Activated T-cell treated with anti-CD3 and anti-CD28 coated beads, Interleukin-2, amount 50 U/mL, for 1 hour (primary cell): Measurements from ENCODE around the gene PLA2G4F.

Experiments used
- DNase-seq: peaks from one replicate; pipeline ENCODE4 v3.0.0-alpha.2; 2020

Gene PLA2G4F

GRCh38 chr15:42156243-42156922, at the start of gene PLA2G4F:
PLA2G4F (minus strand) TSS chr15:42156636; CDS start chr15:42156549, 87 bp downstream.
- peak; percentile 13 for DNase-seq

GRCh38 chr15:42203891-42204290, 47.5 kb upstream of the PLA2G4F start:
- DNase-seq = no peak

GRCh38 chr15:42202653-42203052, 46.2 kb upstream of the PLA2G4F start:
- DNase-seq = no peak

GRCh38 chr15:42201801-42202200, 45.4 kb upstream of the PLA2G4F start:
- DNase-seq = no peak

- DNase-seq = no peak
Observed at GRCh38 chr15:42199126-42199525, 42.7 kb upstream of the PLA2G4F start.

- DNase-seq = no peak
Observed at GRCh38 chr15:42198516-42198915, 42.1 kb upstream of the PLA2G4F start.

- no peak for DNase-seq
Observed at GRCh38 chr15:42194513-42194912, 38.1 kb upstream of the PLA2G4F start.

- DNase-seq = no peak
Observed at GRCh38 chr15:42193383-42193782, 36.9 kb upstream of the PLA2G4F start.

GRCh38 chr15:42191610-42192346, 35.3 kb upstream of the PLA2G4F start:
- no peak for DNase-seq

GRCh38 chr15:42190370-42190769, 33.9 kb upstream of the PLA2G4F start:
- DNase-seq = no peak

GRCh38 chr15:42185801-42186200, 29.4 kb upstream of the PLA2G4F start:
- no peak for DNase-seq

- no peak for DNase-seq
Observed at GRCh38 chr15:42184736-42185135, 28.3 kb upstream of the PLA2G4F start.

- no peak for DNase-seq
Observed at GRCh38 chr15:42184296-42184695, 27.9 kb upstream of the PLA2G4F start.

- no peak for DNase-seq
Observed at GRCh38 chr15:42182961-42183360, 26.5 kb upstream of the PLA2G4F start.

GRCh38 chr15:42182328-42182886, 26.0 kb upstream of the PLA2G4F start:
- DNase-seq = no peak

- DNase-seq = no peak
Observed at GRCh38 chr15:42178056-42178455, 21.6 kb upstream of the PLA2G4F start.

- no peak for DNase-seq
Observed at GRCh38 chr15:42175671-42176070, 19.2 kb upstream of the PLA2G4F start.

- DNase-seq = no peak
Observed at GRCh38 chr15:42172475-42172874, 16.0 kb upstream of the PLA2G4F start.

GRCh38 chr15:42171795-42172194, 15.4 kb upstream of the PLA2G4F start:
- DNase-seq = no peak

GRCh38 chr15:42171122-42171521, 14.7 kb upstream of the PLA2G4F start:
- DNase-seq = no peak

- DNase-seq = no peak
Observed at GRCh38 chr15:42166225-42166940, 9.9 kb upstream of the PLA2G4F start.

- DNase-seq = no peak
Observed at GRCh38 chr15:42165106-42165505, 8.7 kb upstream of the PLA2G4F start.

GRCh38 chr15:42163947-42164550, 7.6 kb upstream of the PLA2G4F start:
- no peak for DNase-seq
